Right cardiac atrium (tissue), 5 donors: ENCODE data around the gene PRG3. TPM values are rescaled to one million over a fixed set of nuclear protein-coding genes. Genes with fewer than 3 reads are reported as not detected.

Experiments
- ATAC-seq, 2 donors: fragments of 200-7000 bp; cut with Tn5 transposase; one replicate each; pipeline versions ENCODE4 v1.8.0 to v1.9.1; 2020; ENCODE audit warnings: moderate library complexity in 2 of 2, mild to moderate bottlenecking in 1 of 2
- DNase-seq, 3 donors: peaks; one replicate each; pipeline ENCODE4 v3.0.0-alpha.2; 2020
- H3K27ac ChIP-seq: one replicate; pipeline ENCODE4 v1.5.1; 2013; ENCODE audit warnings: mild to moderate bottlenecking, low read length, control low read depth, moderate library complexity
- H3K27me3 ChIP-seq: one replicate; pipeline ENCODE4 v1.6.1; 2013; ENCODE audit not compliant: control insufficient read depth, insufficient read depth
- H3K4me1 ChIP-seq: one replicate; pipeline ENCODE4 v1.6.1; 2013; ENCODE audit warnings: low read length; ENCODE audit not compliant: control insufficient read depth, insufficient read depth
- H3K4me3 ChIP-seq: one replicate; pipeline ENCODE4 v1.5.1; 2013; ENCODE audit warnings: low read length, control low read depth
- H3K9me3 ChIP-seq: one replicate; pipeline ENCODE4 v1.6.1; 2013; ENCODE audit warnings: low read length; ENCODE audit not compliant: control insufficient read depth
- WGBS: extraction: QIAGEN DNeasy Blood & Tissue Kit; methylation state at CpG from one replicate; pipeline ENCODE4 v1.1.7; 2013; 5-methylcytosine and 5-hydroxymethylcytosine counted together
- intact Hi-C, 4 donors: fragments of 100-400 bp; cut with DNase I; formaldehyde crosslinking; loops; one replicate each; pipeline versions ENCODE4 v1.11.0 to v1.14.0; 2022 to 2023
- long read RNA-seq, 4 donors: library from polyadenylated mRNA; unstranded; transcript quantifications; one replicate each; pipeline ENCODE4 v2.0.0, GENCODE V29; 2020 to 2021
- polyA plus RNA-seq: library from polyadenylated mRNA; stranded (reverse); fragments of 200-250 nt; gene quantifications from one replicate; pipeline ENCODE4 v1.2.3, GENCODE V29; 2013
- total RNA-seq, 4 donors: library from RNA; stranded (reverse); fragmentation: NEBNext Ultra II Directional; extraction: Animal tissue kit (Norgen Biotek cat#: 25700); gene quantifications; one replicate each; pipeline ENCODE4 v1.2.1, GENCODE V29; 2021
- donor health status: healthy with polysubstance abuse.
- donor health status: DM: no; HTN: yes; CAD: no.
- donor health status: DM: no; HTN: no; CAD: no.
- donor health status: DM: no; HTN: yes; CAD: no; lungs with severe emphysema.
- donor health status: DM: yes; HTN: yes; CAD: no.

The PRG3 gene, protein sequence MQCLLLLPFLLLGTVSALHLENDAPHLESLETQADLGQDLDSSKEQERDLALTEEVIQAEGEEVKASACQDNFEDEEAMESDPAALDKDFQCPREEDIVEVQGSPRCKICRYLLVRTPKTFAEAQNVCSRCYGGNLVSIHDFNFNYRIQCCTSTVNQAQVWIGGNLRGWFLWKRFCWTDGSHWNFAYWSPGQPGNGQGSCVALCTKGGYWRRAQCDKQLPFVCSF
- total RNA-seq: not detected
- polyA plus RNA-seq: not detected
- long read RNA-seq, donor 1: 0 reads
- long read RNA-seq, donor 2: 0 reads
- long read RNA-seq, donor 3: 0 reads
- long read RNA-seq, donor 4: 0 reads

DNA sequence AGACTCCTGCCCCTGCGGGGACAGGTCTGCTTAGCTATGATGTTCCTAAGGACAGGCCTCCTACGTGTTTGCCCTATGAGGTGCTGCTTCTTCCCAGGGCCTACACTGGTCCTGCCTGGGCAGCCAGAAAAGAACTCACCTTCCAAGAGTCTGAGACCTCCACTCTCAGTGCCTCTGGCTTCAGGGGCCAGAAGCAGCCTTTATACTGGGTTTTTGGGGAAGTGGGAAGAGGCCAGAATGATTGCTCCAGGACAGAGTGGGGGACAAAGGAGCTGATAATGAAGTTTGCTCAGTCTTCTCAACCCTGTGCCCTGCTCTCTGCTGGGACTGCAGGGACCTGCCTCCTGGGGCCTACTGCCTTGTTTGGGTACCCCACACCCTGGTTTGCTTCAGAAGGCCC, at the start of gene PRG3:
PRG3 (minus strand) TSS at position 176 of the 400 bp plus-strand sequence. CDS start 442 bp downstream, outside the sequence.
- no peaks in the 10 kb centered on the region for H3K27me3 ChIP-seq

DNA sequence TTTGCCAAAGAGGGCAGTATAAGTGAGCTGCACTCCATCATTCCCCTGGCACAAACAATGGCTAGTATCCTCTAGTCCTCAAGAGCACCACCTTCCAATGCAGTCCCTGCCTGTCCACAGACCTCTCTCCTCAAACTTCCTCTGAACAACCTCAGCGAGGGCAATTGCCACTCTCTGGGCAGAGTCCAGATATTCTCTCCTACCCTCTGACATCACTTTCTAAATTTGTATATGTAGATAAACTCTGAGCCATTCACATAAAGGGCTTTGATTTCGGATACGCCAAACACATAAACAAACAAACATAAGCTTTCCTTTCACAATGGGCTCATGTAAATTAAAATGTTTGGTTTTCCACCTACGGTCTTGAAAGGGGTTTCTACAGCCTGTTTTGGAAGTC, 49.0 kb upstream of the PRG3 start:
- WGBS: 62% methylated on average over 4 of the region's 4 CpGs
- Histone ChIP-seq H3K9me3 (no peaks in the 10 kb centered on the region), H3K4me1 (peaks cover 25% of the 10 kb centered on the region), H3K27me3 (no peaks in the 10 kb centered on the region), H3K4me3 (no peak overlapping the region), H3K27ac (no peak overlapping the region)
- no peak for ATAC-seq
- intact Hi-C loops: no loop called here
- DNase-seq: no peak

More for the DNA sequence above, at the start of gene PRG3:
- no peak within 1 kb of the TSS for H3K27ac ChIP-seq
- 85% methylated on average over 2 of the region's 2 CpGs for WGBS
- ATAC-seq (no peak), DNase-seq (no peak)
- no peaks in the 10 kb centered on the region for H3K4me1 ChIP-seq
- no peaks in the 10 kb centered on the region for H3K9me3 ChIP-seq
- intact Hi-C loops: no loop called here
- H3K4me3 ChIP-seq: no peak within 1 kb of the TSS

DNA sequence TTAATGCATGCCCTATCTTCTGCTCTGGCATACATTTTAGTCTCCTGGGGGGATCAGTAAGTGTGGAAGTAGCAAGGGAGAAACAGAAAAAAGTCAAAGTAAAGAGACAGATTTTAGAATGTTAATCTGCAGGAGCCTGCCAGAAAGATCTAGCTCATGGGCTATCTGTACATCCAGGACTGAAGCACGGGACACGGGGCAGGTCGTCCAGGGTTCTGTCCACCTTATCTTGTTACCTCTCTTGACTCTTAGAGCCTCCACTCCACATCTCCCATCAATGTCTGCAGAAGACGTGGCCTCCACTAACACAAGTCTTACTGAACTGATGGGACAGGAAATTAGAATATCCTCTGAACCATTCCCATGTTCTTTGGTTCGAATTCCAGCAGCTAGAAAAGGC, 47.7 kb upstream of the PRG3 start:
- no peak overlapping the region for H3K4me3 ChIP-seq
- peaks cover 35% of the 10 kb centered on the region for H3K4me1 ChIP-seq
- no peak overlapping the region for H3K27ac ChIP-seq
- intact Hi-C loops: no loop called here
- 58% methylated on average over 5 of the region's 5 CpGs for WGBS
- no peaks in the 10 kb centered on the region for H3K9me3 ChIP-seq
- ATAC-seq (no peak), DNase-seq (no peak)
- no peaks in the 10 kb centered on the region for H3K27me3 ChIP-seq

DNA sequence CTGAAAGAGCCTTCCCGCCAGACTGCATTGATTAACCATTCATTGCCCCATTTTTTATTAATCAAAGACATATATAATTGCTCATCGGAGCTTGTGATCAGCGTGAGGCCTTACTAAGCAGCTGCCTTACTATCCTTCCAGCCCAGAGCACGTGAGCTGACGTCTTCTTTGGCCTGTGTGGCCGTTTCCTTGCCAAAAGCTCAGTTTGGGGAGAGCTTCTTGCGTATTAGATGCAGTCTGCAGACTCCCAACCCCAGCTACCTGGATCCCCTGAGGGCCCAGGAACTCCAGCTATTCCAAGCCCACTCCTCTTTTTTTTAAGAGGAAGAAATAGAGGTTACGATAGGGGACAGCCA, 46.8 kb upstream of the PRG3 start:
- Histone ChIP-seq H3K4me3 (no peak overlapping the region), H3K27ac (peak overlapping the region; percentile 97), H3K9me3 (no peaks in the 10 kb centered on the region), H3K4me1 (peaks cover 35% of the 10 kb centered on the region), H3K27me3 (no peaks in the 10 kb centered on the region)
- intact Hi-C loops: no loop called here
- DNase-seq: peak; percentile 77 to 91 (median 86)
- peak; percentile 15 to 43 for ATAC-seq
- WGBS: 36% methylated on average over 8 of the region's 8 CpGs

DNA sequence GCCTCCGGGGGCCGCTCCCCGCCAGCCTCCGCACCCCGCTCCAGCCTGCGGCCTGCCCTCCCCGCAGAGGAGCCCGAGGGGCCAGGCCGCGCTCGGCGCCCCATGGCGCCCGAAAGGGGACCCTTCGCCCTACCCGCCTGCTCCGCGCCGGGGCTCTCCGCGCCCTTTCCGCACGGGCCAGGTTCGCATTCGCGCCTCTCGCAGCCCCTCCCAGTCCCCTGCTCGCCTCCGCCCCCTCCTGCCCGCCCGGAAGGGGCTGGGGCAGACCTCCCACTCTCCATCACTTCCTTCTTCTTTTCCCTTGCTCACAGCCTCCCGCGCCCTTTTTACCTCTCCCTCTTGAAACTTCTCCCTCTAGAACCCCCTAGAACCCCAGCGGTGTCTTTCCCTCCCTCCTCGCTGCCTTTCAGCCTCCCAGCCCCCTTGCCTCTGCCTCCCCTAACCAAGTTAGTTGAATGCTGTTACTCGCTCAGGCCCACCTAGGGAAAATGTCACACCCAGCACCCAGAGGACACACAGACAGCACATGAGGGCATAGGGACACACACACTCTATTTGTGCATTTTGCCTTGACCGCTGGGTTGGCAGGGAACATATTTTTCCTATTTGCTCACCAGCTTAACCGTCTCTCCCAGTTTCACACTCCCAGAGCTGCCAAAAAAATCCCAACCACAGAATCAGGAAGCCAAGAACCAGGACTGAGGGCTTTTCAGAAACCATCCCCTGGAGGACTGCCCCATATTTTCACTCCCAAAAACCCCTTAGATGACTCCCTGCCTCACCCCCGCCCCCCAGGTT, 46.2 kb upstream of the PRG3 start, which contains the start of gene SLC43A3:
SLC43A3 (minus strand) TSS at position 193 of the 798 bp plus-strand sequence. CDS start 949 bp downstream, outside the sequence.
- ATAC-seq: peak; percentile 77 to 84
- intact Hi-C loops: no loop called here
- Histone ChIP-seq H3K4me3 (peak within 1 kb of the TSS; percentile 75), H3K4me1 (peaks cover 35% of the 10 kb centered on the region), H3K27me3 (no peaks in the 10 kb centered on the region), H3K27ac (peak within 1 kb of the TSS; percentile 97), H3K9me3 (no peaks in the 10 kb centered on the region)
- 3% methylated on average over 39 of the region's 39 CpGs for WGBS
- peak; percentile 80 to 92 (median 91) for DNase-seq

DNA sequence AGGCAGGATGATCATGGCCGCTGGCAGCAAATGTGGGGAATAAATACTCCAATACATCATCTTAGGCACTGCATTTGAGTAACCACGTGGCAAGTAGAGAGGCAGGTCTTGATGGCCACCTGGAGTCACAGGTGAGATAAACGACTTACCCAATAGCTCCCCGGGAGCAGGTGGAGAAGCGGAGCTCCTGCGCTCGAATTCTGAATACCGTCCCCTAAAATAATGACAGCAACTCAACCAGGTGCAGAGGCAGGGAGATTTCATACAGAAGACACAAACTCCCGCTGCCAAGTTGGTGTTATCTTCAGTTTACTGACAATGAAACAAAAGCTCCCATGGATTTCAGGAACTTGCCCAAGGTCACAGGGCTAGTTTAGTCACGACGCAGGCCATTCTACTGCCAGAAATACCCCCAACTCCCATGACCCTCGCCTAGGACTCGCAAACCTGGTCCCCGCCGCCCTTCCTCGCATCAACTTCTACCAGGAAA, 45.5 kb upstream of the PRG3 start:
- no peaks in the 10 kb centered on the region for H3K27me3 ChIP-seq
- intact Hi-C loops: no loop called here
- peaks cover 35% of the 10 kb centered on the region for H3K4me1 ChIP-seq
- ATAC-seq (no peak), DNase-seq (no peak)
- H3K4me3 ChIP-seq: peak overlapping the region; percentile 75
- H3K9me3 ChIP-seq: no peaks in the 10 kb centered on the region
- H3K27ac ChIP-seq: peak overlapping the region; percentile 97
- WGBS: 18% methylated on average over 16 of the region's 16 CpGs

DNA sequence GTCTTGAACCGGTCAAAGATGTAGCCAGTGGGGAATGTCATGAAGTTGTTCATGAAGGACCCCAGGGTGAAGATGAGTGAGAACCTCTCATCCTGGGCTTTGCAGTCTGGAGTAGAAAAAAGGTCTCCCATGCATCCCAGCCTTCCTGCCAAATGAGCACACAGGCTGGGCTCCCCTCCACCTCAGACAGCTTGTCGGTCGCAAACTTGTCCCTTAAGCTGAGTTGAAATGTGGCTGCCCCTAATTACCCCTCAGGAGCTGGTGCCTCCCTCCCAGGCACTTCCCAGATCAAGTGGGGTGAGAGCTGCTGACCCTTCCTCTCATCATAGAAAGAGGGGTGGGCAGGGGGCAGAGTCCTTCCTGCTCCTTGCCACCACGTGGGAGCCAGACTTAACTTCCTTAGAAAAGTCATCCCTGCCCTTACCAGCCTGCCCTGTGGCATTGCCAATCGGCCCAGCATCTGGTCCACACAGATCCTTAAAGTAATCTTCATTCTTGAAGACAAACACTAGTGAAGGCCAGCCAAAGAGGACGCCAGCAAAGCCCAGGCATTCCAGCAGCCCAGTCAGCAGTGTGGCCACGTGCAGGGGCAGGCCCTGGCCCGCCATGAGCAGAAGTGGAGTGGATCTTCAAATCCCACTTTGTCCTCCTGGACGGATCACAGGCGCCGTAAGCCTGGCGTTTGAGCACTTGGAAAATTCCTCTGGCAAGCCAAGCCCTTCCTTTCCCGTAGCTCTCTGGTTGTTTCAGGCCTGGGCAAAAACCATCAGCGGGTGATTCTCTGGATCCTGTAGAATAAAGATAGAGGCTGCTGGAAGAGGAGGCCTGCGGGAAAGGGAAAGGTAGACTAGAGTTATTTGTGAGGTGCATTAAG, 44.9 kb upstream of the PRG3 start:
- Histone ChIP-seq H3K27me3 (no peaks in the 10 kb centered on the region), H3K9me3 (no peaks in the 10 kb centered on the region), H3K4me3 (peak overlapping the region; percentile 75), H3K27ac (peak overlapping the region; percentile 97), H3K4me1 (peaks cover 35% of the 10 kb centered on the region)
- DNase-seq: peak; percentile 79 to 89 (median 89)
- peak; percentile 53 to 58 for ATAC-seq
- intact Hi-C loops: no loop called here
- WGBS: 26% methylated on average over 15 of the region's 15 CpGs

DNA sequence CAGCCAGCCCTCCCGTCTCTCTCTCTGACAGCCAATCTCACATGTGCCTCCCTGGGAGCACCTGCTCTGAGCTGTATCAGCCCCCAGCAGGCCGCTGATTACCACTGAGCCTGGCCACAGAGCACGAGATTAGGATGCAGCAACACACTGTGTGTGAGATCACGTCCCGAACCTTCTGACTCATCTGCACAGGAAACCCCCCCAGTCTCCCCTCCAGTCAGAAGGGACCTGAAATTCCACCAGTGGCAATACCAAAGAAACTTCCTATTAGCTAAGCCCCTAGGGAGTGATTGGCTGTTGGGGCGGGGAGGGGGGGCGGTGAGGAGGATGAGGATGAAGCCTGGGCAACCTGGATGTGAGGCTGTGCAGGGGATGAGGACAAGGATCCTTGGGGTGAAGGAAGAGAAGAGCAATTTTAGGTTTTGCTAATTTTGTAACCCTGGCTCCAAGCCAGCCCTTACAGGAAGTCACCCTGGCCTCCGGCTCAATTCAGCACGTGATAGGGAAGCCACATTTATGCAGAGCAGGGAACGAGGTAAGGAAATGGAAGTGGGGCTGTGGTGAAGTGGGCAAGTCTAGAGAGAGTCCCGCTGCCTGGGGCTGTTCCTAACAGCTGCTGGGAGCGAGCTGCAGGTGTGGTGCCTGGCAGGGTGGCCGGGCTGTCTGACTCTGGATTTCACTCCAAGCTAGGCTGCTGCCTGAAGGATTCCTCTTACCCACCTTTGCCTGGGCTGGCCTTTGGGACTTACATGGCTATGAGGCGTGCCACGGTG, 44.0 kb upstream of the PRG3 start:
- intact Hi-C loops: no loop called here
- ATAC-seq: peak; percentile 63 to 88
- peak; percentile 81 to 82 (median 82) for DNase-seq
- 33% methylated on average over 15 of the region's 15 CpGs for whole genome bisulfite sequencing
- Histone ChIP-seq H3K9me3 (no peaks in the 10 kb centered on the region), H3K4me3 (no peak overlapping the region), H3K27me3 (no peaks in the 10 kb centered on the region), H3K27ac (peak overlapping the region; percentile 97), H3K4me1 (peaks cover 35% of the 10 kb centered on the region)

DNA sequence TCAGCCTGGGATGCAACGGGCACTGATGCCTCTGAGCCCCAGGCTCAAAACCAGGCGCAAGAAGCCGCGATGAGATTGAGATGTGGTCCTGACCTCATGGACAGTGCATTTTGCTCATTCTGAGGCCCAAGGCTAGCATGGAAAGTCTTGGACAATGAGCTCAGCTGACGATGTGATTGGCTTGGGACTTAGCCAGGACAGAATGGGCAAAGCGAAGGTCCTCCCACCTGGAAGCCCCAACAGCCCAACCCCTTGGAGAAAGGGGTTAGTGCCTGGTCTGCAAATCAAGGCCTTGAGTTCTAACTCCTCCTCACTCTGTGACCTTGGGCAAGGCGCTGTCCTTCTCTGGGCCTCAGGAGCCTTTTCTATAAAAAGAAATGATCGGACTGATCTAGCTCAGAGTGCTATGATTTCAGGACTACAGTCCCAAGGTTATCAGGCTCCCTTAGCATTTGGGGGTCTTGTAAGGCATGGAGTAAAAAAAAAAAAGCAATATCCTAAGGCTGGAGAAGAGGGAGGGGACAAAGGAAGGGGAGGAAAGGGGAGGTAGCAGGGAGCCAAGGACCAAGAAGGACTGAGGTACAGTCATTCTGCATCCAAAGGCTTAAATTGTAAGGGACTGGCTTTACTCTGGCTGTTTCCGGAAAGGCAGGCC, 43.3 kb upstream of the PRG3 start:
- intact Hi-C loops: no loop called here
- WGBS: 73% methylated on average over 9 of the region's 9 CpGs

DNA sequence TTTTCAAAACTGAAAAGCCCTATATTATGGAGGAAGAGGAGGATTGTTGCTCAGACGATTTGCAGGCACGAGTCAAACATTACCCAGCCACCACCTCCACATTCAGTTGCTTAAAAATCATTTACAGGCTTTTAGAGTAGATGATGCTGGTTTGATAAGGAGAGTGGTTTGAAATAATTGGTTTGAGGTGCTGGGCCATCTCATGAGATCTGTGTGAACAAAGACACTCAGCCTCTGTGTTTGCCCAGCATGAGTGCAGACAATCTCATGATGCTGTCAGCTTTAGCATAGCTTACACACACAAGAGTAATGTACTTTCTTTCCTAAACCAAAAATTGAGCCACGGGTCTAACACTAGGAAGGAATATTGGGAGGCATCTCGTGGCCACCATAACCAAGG, 41.7 kb upstream of the PRG3 start:
- H3K27me3 ChIP-seq: no peaks in the 10 kb centered on the region
- ATAC-seq: no peak
- no peak for DNase-seq
- WGBS: 92% methylated on average over 4 of the region's 4 CpGs
- intact Hi-C loops: no loop called here
- H3K9me3 ChIP-seq: no peaks in the 10 kb centered on the region
- no peak overlapping the region for H3K27ac ChIP-seq
- H3K4me3 ChIP-seq: no peak overlapping the region
- H3K4me1 ChIP-seq: peaks cover 29% of the 10 kb centered on the region

More for the DNA sequence above, 43.3 kb upstream of the PRG3 start:
- DNase-seq: no peak
- peak overlapping the region; percentile 97 for H3K27ac ChIP-seq
- peaks cover 32% of the 10 kb centered on the region for H3K4me1 ChIP-seq
- H3K9me3 ChIP-seq: no peaks in the 10 kb centered on the region
- H3K4me3 ChIP-seq: no peak overlapping the region
- ATAC-seq: no peak
- no peaks in the 10 kb centered on the region for H3K27me3 ChIP-seq
